Osteoblast (primary cell): ENCODE results near the gene SELP. TPM values are rescaled to one million over a fixed set of nuclear protein-coding genes. Genes with fewer than 3 reads are reported as not detected.

Experiments
- DNase-seq: peaks from one replicate; pipeline ENCODE4 v3.0.0; 2011; ENCODE audit warnings: low spot score, mixed read lengths; ENCODE audit not compliant: insufficient read length; ENCODE audit errors: missing footprints
- H2AFZ ChIP-seq: 2 replicates; pipeline ENCODE4 v1.6.0; 2011; ENCODE audit warnings: mild to moderate bottlenecking, low read length
- H3K27ac ChIP-seq: 2 replicates; pipeline ENCODE4 v1.5.1; 2011; ENCODE audit warnings: mild to moderate bottlenecking, low read depth, low read length, moderate library complexity
- H3K27me3 ChIP-seq: 2 replicates; pipeline ENCODE4 v1.6.0; 2012; ENCODE audit warnings: mild to moderate bottlenecking, control low read depth, inconsistent platforms, low read length, moderate library complexity; ENCODE audit not compliant: insufficient read depth
- H3K36me3 ChIP-seq: 2 replicates; pipeline ENCODE4 v1.5.1; 2011; ENCODE audit warnings: mild to moderate bottlenecking, low read length, control low read depth, moderate library complexity; ENCODE audit not compliant: insufficient read depth
- H3K4me1 ChIP-seq: 2 replicates; pipeline ENCODE4 v1.5.1; 2011; ENCODE audit warnings: mild to moderate bottlenecking, low read length, control low read depth, moderate library complexity; ENCODE audit not compliant: insufficient read depth
- H3K4me2 ChIP-seq: 2 replicates; pipeline ENCODE4 v1.6.0; 2011; ENCODE audit warnings: mild to moderate bottlenecking, low read length; ENCODE audit not compliant: insufficient read depth
- H3K4me3 ChIP-seq: fragments of 200-600 bp; sonication (generic); 3 replicates; pipeline ENCODE4 v1.5.1; 2012; ENCODE audit warnings: mild to moderate bottlenecking, low read length, inconsistent platforms; ENCODE audit not compliant: insufficient read depth
- H3K79me2 ChIP-seq: 2 replicates; pipeline ENCODE4 v1.6.0; 2012; ENCODE audit warnings: mild to moderate bottlenecking, low read length, control low read depth, inconsistent platforms; ENCODE audit not compliant: insufficient read depth
- H3K9me3 ChIP-seq: 2 replicates; pipeline ENCODE4 v1.5.1; 2011; ENCODE audit warnings: low read depth, low read length, control low read depth
- H4K20me1 ChIP-seq: 2 replicates; pipeline ENCODE4 v1.6.0; 2012; ENCODE audit warnings: mild to moderate bottlenecking, low read length, control low read depth; ENCODE audit not compliant: insufficient read depth
- total RNA-seq: library from RNA; depleted of rRNA; stranded (reverse); fragments of >200 nt; gene quantifications from 2 replicates; pipeline ENCODE4 v1.2.3, GENCODE V29; 2012
- TF ChIP-seq, protein P1 (sequence below): IDR thresholded peaks from 2 replicates; pipeline ENCODE4 v1.5.1; 2011; ENCODE audit warnings: mild to moderate bottlenecking, low read depth, low read length, moderate library complexity; ENCODE audit errors: extremely low read depth

SELP gene
- total RNA-seq, 1 donor = not detected

DNA sequence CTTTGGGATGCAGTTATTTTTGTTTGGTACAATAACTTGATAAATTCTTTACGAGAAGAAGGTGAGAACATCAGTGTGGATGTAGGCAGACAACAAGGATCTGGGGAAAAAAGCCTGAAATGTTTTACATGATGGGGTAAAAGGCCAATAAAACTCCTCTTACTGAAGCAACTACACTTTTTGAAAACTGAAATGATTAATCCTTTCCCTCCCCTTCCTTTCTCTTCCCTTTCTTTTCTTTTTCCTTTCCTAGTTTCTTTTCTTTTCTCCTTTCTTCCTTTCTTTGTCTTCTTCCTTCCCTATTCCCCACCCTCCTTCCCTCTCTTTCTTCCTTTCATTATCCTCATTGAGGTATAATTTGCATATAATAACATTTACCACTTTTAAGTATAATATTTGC is 68.2 kb downstream of the SELP start:
- TF ChIP-seq, protein P1, sequence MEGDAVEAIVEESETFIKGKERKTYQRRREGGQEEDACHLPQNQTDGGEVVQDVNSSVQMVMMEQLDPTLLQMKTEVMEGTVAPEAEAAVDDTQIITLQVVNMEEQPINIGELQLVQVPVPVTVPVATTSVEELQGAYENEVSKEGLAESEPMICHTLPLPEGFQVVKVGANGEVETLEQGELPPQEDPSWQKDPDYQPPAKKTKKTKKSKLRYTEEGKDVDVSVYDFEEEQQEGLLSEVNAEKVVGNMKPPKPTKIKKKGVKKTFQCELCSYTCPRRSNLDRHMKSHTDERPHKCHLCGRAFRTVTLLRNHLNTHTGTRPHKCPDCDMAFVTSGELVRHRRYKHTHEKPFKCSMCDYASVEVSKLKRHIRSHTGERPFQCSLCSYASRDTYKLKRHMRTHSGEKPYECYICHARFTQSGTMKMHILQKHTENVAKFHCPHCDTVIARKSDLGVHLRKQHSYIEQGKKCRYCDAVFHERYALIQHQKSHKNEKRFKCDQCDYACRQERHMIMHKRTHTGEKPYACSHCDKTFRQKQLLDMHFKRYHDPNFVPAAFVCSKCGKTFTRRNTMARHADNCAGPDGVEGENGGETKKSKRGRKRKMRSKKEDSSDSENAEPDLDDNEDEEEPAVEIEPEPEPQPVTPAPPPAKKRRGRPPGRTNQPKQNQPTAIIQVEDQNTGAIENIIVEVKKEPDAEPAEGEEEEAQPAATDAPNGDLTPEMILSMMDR = no peak
- Histone ChIP-seq H4K20me1 (no peaks in the 10 kb centered on the region), H3K27me3 (peaks cover 9% of the 10 kb centered on the region), H3K4me2 (no peak overlapping the region), H3K27ac (no peak overlapping the region), H2AFZ (no peak overlapping the region), H3K4me3 (no peak overlapping the region), H3K36me3 (no peaks in the 10 kb centered on the region), H3K4me1 (no peaks in the 10 kb centered on the region), H3K9me3 (no peaks in the 10 kb centered on the region), H3K79me2 (no peaks in the 10 kb centered on the region)
- DNase-seq = no peak

- Histone ChIP-seq H4K20me1 (no peaks in the 10 kb centered on the region), H3K4me1 (no peaks in the 10 kb centered on the region), H3K9me3 (no peaks in the 10 kb centered on the region), H3K27me3 (peaks cover 9% of the 10 kb centered on the region), H2AFZ (no peak overlapping the region), H3K4me3 (no peak overlapping the region), H3K27ac (no peak overlapping the region), H3K79me2 (no peaks in the 10 kb centered on the region), H3K4me2 (no peak overlapping the region), H3K36me3 (no peaks in the 10 kb centered on the region)
- DNase-seq = no peak
- TF ChIP-seq, protein P1 = no peak
Observed at GRCh38 chr1:169557131-169557530, 72.8 kb downstream of the SELP start.

- Histone ChIP-seq H3K4me2 (no peak overlapping the region), H3K9me3 (no peaks in the 10 kb centered on the region), H2AFZ (no peak overlapping the region), H3K79me2 (no peaks in the 10 kb centered on the region), H4K20me1 (no peaks in the 10 kb centered on the region), H3K4me3 (no peak overlapping the region), H3K4me1 (peaks cover 5% of the 10 kb centered on the region), H3K36me3 (no peaks in the 10 kb centered on the region), H3K27me3 (peaks cover 11% of the 10 kb centered on the region), H3K27ac (no peak overlapping the region)
- DNase-seq = peak; percentile 26
- TF ChIP-seq, protein P1 = peak; percentile 41
Observed at GRCh38 chr1:169550294-169550693, 79.6 kb downstream of the SELP start.

DNA sequence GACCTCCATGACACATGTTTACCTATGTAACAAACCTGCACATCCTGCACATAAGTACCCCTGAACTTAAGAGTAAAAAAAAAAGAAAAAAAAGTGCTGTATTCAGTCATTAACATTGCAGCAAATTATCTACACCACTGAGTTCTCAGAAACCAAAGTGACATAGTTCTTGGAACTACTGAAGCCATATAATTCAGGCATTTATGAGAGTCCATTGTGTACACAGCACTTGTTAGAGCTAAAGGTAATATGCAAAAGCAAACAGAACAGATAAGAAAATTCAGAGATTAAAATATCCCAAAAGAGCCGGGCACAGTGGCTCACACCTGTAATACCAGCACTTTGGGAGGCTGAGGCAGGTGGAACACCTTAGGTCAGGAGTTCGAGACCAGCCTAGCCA is 81.6 kb downstream of the SELP start:
- H3K9me3 ChIP-seq = no peaks in the 10 kb centered on the region
- H4K20me1 ChIP-seq = no peaks in the 10 kb centered on the region
- peaks cover 11% of the 10 kb centered on the region for H3K27me3 ChIP-seq
- TF ChIP-seq, protein P1 = no peak
- H3K27ac ChIP-seq = no peak overlapping the region
- H3K4me3 ChIP-seq = no peak overlapping the region
- H3K36me3 ChIP-seq = no peaks in the 10 kb centered on the region
- H2AFZ ChIP-seq = no peak overlapping the region
- no peaks in the 10 kb centered on the region for H3K79me2 ChIP-seq
- no peak overlapping the region for H3K4me2 ChIP-seq
- no peak for DNase-seq
- H3K4me1 ChIP-seq = peaks cover 5% of the 10 kb centered on the region
